Measurements from ENCODE around the gene SIVA1. TPM values are rescaled to one million over a fixed set of nuclear protein-coding genes. Genes with fewer than 3 reads are reported as not detected.

SIVA1 gene
- total RNA-seq, 5 donors from 2014 or later (not counting 1 experiment from before 2014, with no cell fraction given) = 62.3 to 93.5 (median 79.5) TPM

DNA sequence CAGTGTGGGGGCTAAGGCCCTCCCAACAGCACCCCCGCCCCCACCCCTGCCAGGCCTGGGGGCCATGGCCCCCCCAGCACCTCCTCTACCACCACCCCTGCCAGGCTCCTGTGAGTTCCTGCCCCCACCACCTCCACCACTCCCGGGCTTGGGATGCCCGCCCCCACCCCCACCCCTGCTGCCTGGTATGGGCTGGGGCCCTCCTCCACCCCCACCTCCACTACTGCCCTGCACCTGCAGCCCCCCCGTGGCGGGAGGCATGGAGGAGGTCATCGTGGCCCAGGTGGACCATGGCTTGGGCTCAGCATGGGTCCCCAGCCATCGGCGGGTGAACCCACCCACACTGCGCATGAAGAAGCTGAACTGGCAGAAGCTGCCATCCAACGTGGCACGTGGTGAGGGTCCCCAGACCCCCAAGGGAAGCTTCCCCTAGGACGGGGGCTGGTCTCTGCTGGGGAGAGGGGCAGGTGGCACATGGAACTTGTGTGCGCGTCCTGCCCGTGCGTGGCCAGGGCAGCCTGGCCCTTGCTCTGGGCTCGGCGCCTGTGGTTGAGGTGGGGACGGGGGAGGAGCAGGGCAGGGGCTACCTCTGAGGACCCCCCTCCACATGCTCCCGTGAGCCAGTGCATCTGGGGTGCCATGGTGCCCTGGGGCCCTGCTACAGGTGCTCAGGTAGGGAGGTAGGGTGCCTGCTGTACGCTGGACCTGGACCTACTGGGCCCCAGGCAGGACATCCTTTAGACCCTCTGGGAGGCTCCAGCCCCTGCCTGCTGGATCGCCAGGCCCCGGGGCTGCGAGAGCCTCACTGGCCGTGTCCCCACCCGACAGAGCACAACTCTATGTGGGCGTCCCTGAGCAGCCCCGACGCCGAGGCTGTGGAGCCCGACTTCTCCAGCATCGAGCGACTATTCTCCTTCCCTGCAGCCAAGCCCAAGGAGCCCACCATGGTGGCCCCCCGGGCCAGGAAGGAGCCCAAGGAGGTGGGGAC, 45.0 kb upstream of the SIVA1 start:
- H3K36me3 Mint-ChIP-seq = peaks cover 6% of the 10 kb centered on the region
- no peaks in the 10 kb centered on the region for H3K27me3 Mint-ChIP-seq
- ChIA-PET POLR2A (no interaction called here), CTCF (no interaction called here)
- no peaks in the 10 kb centered on the region for H3K9me3 Mint-ChIP-seq
- Histone ChIP-seq H3K4me1 (ENCODE audit: control insufficient read depth in 1 of 2, extremely low read depth in 1 of 2, insufficient read depth in 2 of 2, low read length in 2 of 2) (peaks cover 0 to 5% of the 10 kb centered on the region in 2 experiments), H3K9me3 (no peaks in the 10 kb centered on the region), H3K36me3 (ENCODE audit: control insufficient read depth in 2 of 2, extremely low read depth in 1 of 2, insufficient read depth in 1 of 2, low read length in 1 of 2) (peaks cover 16 to 20% of the 10 kb centered on the region in 2 donors), H3K27me3 (replicated peaks in 1 of 2; ENCODE audit: control insufficient read depth in 2 of 2, extremely low read depth in 1 of 2, insufficient read depth in 2 of 2, low read length in 1 of 2) (no peaks in the 10 kb centered on the region), H3K27ac (ENCODE audit: low read length) (no peak overlapping the region), H3K4me3 (ENCODE audit: control insufficient read depth in 1 of 2, extremely low read depth in 1 of 2, low read length in 1 of 2) (no peak overlapping the region)
- H3K4me1 Mint-ChIP-seq = peaks cover 0 to 2% (median 2%) of the 10 kb centered on the region in 3 donors
- no peak overlapping the region for H3K4me3 Mint-ChIP-seq
- no peak for DNase-seq
- no peak overlapping the region for H3K27ac Mint-ChIP-seq
- 86% methylated on average over 24 of the region's 34 CpGs for WGBS (ENCODE audit: insufficient coverage)
- peak in 1 of 4 experiments; percentile 7 for ATAC-seq (replicated peaks in 1 of 4)

DNA sequence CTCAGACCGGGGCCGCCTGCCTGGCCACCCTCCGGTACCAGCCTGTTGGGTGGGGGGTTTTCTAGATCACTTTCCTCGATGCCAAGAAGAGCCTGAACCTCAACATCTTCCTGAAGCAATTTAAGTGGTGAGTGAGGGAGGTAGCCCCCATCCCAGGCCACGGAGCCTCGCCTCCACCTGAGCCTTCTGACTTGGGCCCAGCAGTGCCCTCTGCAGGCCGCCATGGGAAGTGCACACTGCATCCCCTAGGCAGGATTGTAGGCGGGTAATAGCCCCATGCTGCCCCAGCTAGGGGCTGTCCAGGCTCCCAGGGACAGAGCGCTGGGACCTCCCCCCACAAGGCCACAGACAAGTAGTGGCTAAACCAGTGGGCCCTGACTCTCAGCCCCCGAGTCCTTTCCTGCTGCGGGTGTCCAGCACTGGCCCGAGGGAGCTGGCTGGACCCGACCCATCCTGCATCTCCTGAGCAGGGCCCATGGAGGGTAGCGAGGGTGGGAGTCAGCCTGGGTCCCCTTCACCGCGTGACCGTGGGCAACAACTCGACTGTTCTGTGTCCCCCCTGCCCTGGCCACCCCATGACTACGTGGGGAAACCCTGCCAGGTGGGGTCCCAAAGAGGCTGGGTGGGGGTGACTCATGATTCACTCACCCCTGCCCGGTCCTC, 44.2 kb upstream of the SIVA1 start:
- ChIA-PET CTCF (interaction anchor here in 1 of 2 donors (0.9 to 1.3 kb wide), 2 partner anchors 10 to 52 kb away, joined by 3 read pairs; no protein-coding TSS in a partner anchor), POLR2A (no interaction called here)
- H3K9me3 ChIP-seq = no peaks in the 10 kb centered on the region
- peaks cover 17 to 18% of the 10 kb centered on the region in 2 donors for H3K36me3 ChIP-seq (ENCODE audit: control insufficient read depth in 2 of 2, extremely low read depth in 1 of 2, insufficient read depth in 1 of 2, low read length in 1 of 2)
- peak; percentile 37 to 84 (median 64) for DNase-seq
- no peaks in the 10 kb centered on the region for H3K9me3 Mint-ChIP-seq
- peaks cover 0 to 5% of the 10 kb centered on the region in 2 experiments for H3K4me1 ChIP-seq (ENCODE audit: control insufficient read depth in 1 of 2, extremely low read depth in 1 of 2, insufficient read depth in 2 of 2, low read length in 2 of 2)
- H3K4me1 Mint-ChIP-seq = peaks cover 0 to 2% (median 2%) of the 10 kb centered on the region in 3 donors
- 61% methylated on average over 11 of the region's 20 CpGs for WGBS (ENCODE audit: insufficient coverage)
- H3K36me3 Mint-ChIP-seq = peaks cover 6% of the 10 kb centered on the region
- H3K4me3 Mint-ChIP-seq = no peak overlapping the region
- no peak overlapping the region for H3K27ac Mint-ChIP-seq
- H3K4me3 ChIP-seq (ENCODE audit: control insufficient read depth in 1 of 2, extremely low read depth in 1 of 2, low read length in 1 of 2) = no peak overlapping the region
- H3K27me3 ChIP-seq (replicated peaks in 1 of 2; ENCODE audit: control insufficient read depth in 2 of 2, extremely low read depth in 1 of 2, insufficient read depth in 2 of 2, low read length in 1 of 2) = no peaks in the 10 kb centered on the region
- peak; percentile 82 to 84 (median 82) for ATAC-seq (replicated peaks in 1 of 4)
- H3K27ac ChIP-seq (ENCODE audit: low read length) = no peak overlapping the region
- H3K27me3 Mint-ChIP-seq = no peaks in the 10 kb centered on the region

DNA sequence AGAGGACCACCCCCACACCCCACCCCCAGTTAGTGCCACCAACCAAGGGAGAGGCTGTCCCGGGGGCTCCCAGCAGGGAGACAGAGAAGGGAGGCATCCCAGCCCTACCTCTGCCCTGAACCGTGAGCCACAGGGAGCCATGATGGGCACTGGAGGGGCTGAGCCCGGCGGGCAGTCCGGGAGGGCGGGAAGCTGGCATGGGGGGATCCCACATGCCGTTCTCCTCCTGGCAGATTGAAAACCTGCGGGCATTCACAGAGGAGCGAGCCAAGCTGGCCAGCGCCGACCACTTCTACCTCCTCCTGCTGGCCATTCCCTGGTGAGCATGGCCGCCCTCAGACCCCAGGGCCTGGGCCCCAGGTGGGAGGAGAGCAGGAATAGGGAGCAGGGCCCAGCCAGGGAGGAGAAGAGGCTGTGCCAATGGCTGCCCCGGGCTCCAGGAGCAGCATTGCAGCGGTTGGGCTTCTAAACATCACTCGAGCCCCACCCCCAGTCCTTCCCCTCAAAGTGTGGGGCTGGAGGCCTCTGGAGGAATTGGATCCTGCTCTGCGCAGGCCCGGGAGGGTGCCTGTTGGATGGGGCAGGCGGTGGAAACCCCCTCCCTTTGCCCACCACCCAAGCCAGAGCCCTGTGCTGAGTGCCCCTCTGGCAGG, 43.4 kb upstream of the SIVA1 start:
- Histone ChIP-seq H3K4me3 (ENCODE audit: control insufficient read depth in 1 of 2, extremely low read depth in 1 of 2, low read length in 1 of 2) (no peak overlapping the region), H3K9me3 (no peaks in the 10 kb centered on the region), H3K27ac (ENCODE audit: low read length) (no peak overlapping the region), H3K4me1 (ENCODE audit: control insufficient read depth in 1 of 2, extremely low read depth in 1 of 2, insufficient read depth in 2 of 2, low read length in 2 of 2) (peaks cover 0 to 5% of the 10 kb centered on the region in 2 experiments), H3K36me3 (ENCODE audit: control insufficient read depth in 2 of 2, extremely low read depth in 1 of 2, insufficient read depth in 1 of 2, low read length in 1 of 2) (peaks cover 16 to 20% of the 10 kb centered on the region in 2 donors), H3K27me3 (replicated peaks in 1 of 2; ENCODE audit: control insufficient read depth in 2 of 2, extremely low read depth in 1 of 2, insufficient read depth in 2 of 2, low read length in 1 of 2) (no peaks in the 10 kb centered on the region)
- H3K27ac Mint-ChIP-seq = no peak overlapping the region
- no peaks in the 10 kb centered on the region for H3K9me3 Mint-ChIP-seq
- ChIA-PET POLR2A (no interaction called here), CTCF (interaction anchor here (0.6 to 1.3 kb wide), 4 partner anchors 11 to 1446 kb away, joined by 3 read pairs; no protein-coding TSS in a partner anchor)
- H3K36me3 Mint-ChIP-seq = peaks cover under 1% of the 10 kb centered on the region
- no peak overlapping the region for H3K4me3 Mint-ChIP-seq
- no peaks in the 10 kb centered on the region for H3K27me3 Mint-ChIP-seq
- 100% methylated on average over 6 of the region's 18 CpGs for WGBS (ENCODE audit: insufficient coverage)
- no peak for DNase-seq
- no peak for ATAC-seq (replicated peaks in 1 of 4)
- H3K4me1 Mint-ChIP-seq = peaks cover 0 to 2% (median 2%) of the 10 kb centered on the region in 3 donors

- no peaks in the 10 kb centered on the region for H3K27me3 ChIP-seq (replicated peaks in 1 of 2; ENCODE audit: control insufficient read depth in 2 of 2, extremely low read depth in 1 of 2, insufficient read depth in 2 of 2, low read length in 1 of 2)
- DNase-seq (no peak), ATAC-seq (replicated peaks in 1 of 4) (no peak)
- H3K27ac ChIP-seq (ENCODE audit: low read length) = no peak overlapping the region
- H3K36me3 ChIP-seq (ENCODE audit: control insufficient read depth in 2 of 2, extremely low read depth in 1 of 2, insufficient read depth in 1 of 2, low read length in 1 of 2) = peaks cover 18% of the 10 kb centered on the region in 2 donors
- H3K9me3 ChIP-seq = no peaks in the 10 kb centered on the region
- no peak overlapping the region for H3K4me3 Mint-ChIP-seq
- no peak overlapping the region for H3K4me3 ChIP-seq (ENCODE audit: control insufficient read depth in 1 of 2, extremely low read depth in 1 of 2, low read length in 1 of 2)
- H3K36me3 Mint-ChIP-seq = no peaks in the 10 kb centered on the region
- 95% methylated on average over 27 of the region's 34 CpGs for WGBS (ENCODE audit: insufficient coverage)
- H3K9me3 Mint-ChIP-seq = no peaks in the 10 kb centered on the region
- peak overlapping the region in 1 of 2 donors; percentile 34 for H3K27ac Mint-ChIP-seq
- ChIA-PET POLR2A (no interaction called here), CTCF (interaction anchor here in 1 of 2 donors (1.3 kb wide), 1 partner anchor 53 kb away, joined by 3 read pairs; no protein-coding TSS in a partner anchor)
- peaks cover 0 to 2% (median 2%) of the 10 kb centered on the region in 3 donors for H3K4me1 Mint-ChIP-seq
- H3K27me3 Mint-ChIP-seq = no peaks in the 10 kb centered on the region
- H3K4me1 ChIP-seq (ENCODE audit: control insufficient read depth in 1 of 2, extremely low read depth in 1 of 2, insufficient read depth in 2 of 2, low read length in 2 of 2) = peaks cover 0 to 5% of the 10 kb centered on the region in 2 experiments
These were observed 42.7 kb upstream of the SIVA1 start for GRCh38 chr14:104710071-104710735.

- no peaks in the 10 kb centered on the region for H3K27me3 ChIP-seq (replicated peaks in 1 of 2; ENCODE audit: control insufficient read depth in 2 of 2, extremely low read depth in 1 of 2, insufficient read depth in 2 of 2, low read length in 1 of 2)
- H3K27ac ChIP-seq (ENCODE audit: low read length) = no peak overlapping the region
- WGBS (ENCODE audit: insufficient coverage) = 88% methylated on average over 32 of the region's 40 CpGs
- ChIA-PET CTCF (no interaction called here), POLR2A (no interaction called here)
- Mint-ChIP-seq H3K36me3 (peaks cover 6% of the 10 kb centered on the region), H3K27me3 (no peaks in the 10 kb centered on the region), H3K27ac (no peak overlapping the region), H3K4me3 (no peak overlapping the region), H3K4me1 (peaks cover 0 to 5% (median 2%) of the 10 kb centered on the region in 3 donors), H3K9me3 (no peaks in the 10 kb centered on the region)
- no peak overlapping the region for H3K4me3 ChIP-seq (ENCODE audit: control insufficient read depth in 1 of 2, extremely low read depth in 1 of 2, low read length in 1 of 2)
- no peaks in the 10 kb centered on the region for H3K9me3 ChIP-seq
- H3K4me1 ChIP-seq (ENCODE audit: control insufficient read depth in 1 of 2, extremely low read depth in 1 of 2, insufficient read depth in 2 of 2, low read length in 2 of 2) = peaks cover 0 to 5% of the 10 kb centered on the region in 2 experiments
- no peak for DNase-seq
- no peak for ATAC-seq (replicated peaks in 1 of 4)
- H3K36me3 ChIP-seq (ENCODE audit: control insufficient read depth in 2 of 2, extremely low read depth in 1 of 2, insufficient read depth in 1 of 2, low read length in 1 of 2) = peaks cover 16 to 18% of the 10 kb centered on the region in 2 donors
These were observed 39.8 kb upstream of the SIVA1 start for GRCh38 chr14:104712881-104713734.
